Smooth muscle cell of the brain vasculature (primary cell): Measurements from ENCODE around the gene ACTL7B.
"Not testable (repeated sequence)": the region's sequence is repeated elsewhere in the genome, so short reads cannot be mapped to it uniquely, and the experiment has no call there.

Experiments
- DNase-seq: peaks from one replicate; pipeline ENCODE4 v3.0.0-alpha.2; 2012; ENCODE audit warnings: low read depth, low spot score

The ACTL7B gene

DNA sequence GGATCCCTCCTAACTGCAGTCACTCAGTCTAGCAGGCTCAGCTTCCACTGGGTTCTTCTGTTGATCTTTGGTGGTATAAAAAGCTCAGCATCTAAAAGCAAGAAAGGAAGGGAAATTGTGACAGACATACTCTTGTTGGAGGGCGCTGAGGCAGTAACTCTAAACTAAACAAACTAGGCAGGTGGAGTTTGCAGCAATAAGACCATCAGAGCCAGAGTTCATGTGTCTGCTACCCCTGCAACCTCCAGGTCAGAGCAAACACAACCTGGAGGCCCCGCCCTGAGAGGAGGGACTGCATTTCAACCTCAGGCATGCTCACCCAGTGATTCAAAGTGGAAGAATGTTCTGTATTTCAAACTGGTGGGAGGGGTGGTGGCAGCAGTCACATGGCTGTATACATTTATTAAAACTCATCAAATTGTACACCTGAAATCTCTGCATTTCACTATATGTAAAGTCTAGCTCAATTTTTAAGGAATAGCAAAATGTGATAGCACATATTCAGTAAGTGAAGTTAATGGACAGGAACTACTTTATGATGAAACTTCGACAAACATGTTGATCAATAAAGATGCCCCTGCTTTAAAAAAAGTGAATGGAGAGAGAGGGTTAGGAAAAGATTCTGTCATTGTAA, 13.4 kb upstream of the ACTL7B start:
- DNase-seq = no peak

DNA sequence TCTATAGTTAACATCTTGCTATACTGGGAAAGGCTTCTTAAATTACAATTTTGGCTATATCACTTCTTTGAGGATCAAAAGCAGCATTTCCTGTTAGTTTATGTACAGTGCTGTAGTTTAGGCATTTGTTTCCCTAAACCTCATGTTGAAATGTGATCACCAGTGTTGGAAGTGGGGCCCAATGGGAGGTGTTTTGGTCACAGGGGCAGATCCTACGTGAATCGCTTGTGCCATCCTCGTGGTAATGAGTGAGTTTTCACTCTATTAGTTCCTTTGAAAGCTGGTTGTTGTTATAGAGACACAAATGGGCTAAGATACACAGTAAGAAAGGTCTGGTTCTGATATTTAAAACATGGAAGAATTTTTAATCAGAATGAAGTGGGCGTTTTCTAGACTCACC, 12.0 kb upstream of the ACTL7B start:
- no peak for DNase-seq

DNA sequence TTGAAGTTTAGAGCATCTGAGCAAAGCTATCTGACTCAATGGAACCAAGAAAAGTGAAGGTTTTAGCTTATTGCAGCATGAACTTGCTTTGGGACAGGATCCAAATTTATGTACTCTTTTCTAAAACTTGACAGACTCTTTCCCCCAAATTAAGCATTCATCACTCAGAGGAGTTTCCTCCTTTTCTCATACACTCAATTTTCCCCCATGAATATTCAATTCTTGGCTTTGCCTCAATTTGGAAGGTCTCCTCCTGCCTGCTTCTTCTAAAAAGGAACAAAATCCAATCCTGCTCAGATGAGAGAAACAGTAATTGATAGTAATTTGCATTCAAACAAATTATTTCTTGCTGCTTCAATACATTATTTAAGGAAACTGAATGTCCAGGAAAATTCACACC, 11.3 kb upstream of the ACTL7B start:
- DNase-seq = no peak

DNA sequence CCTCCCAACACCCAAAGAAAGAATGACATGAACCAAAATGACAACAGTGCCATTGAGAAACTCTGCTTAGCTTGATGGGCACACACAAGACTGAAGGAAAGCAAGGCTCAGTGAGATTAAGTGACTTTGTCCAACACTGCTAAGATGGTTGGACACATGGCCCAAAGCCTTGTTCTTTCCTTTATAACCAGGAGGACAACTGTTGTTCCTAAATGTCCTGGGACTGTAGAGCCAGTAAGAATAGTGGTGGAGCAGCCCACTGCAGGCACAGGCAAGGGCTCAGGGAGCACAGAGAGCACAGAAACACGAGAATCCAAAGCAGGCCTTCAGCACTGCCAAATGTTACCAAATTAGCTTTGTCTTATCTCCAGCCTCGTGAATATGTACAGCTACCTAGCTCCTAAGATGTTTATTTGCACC, 10.2 kb upstream of the ACTL7B start:
- DNase-seq = no peak

DNA sequence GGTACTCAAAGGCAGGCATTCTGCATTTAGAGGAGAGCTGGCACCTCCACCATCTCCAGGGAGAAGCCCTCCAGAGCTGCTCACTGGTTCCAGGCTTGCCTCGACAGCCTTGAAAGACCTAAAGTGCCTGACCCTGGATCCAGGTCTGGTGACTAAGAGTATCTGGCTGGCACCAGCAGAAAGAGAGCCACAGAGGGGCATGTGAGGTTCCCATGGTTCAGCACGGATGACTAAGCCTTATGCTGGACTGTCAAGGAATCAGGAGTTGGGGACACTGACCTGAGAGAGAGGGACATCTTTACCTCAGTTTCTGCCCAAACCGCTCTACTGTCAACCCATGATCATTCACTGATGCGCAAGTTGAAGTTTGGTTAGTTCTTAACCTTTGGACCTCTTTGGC, 9.3 kb upstream of the ACTL7B start:
- DNase-seq = no peak

DNA sequence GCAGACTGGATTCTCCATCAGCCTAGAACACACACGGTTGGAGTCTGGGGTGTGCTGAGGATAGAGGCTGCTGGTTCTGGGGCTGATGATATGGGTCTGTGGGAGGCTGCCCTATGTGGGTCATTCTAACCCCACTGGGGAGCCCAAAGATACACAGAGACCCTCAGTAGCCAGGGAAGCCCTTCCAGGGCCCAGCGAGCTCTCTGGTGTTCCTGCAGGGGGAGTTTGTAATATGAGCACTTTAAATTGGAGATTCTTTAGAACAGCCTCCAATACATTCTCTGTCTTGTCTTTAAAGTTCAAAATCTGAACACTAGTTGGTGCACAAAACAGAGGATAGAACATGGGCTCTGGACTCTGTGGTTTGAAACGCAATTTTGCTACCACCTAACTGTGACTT, 8.7 kb upstream of the ACTL7B start:
- no peak for DNase-seq

DNA sequence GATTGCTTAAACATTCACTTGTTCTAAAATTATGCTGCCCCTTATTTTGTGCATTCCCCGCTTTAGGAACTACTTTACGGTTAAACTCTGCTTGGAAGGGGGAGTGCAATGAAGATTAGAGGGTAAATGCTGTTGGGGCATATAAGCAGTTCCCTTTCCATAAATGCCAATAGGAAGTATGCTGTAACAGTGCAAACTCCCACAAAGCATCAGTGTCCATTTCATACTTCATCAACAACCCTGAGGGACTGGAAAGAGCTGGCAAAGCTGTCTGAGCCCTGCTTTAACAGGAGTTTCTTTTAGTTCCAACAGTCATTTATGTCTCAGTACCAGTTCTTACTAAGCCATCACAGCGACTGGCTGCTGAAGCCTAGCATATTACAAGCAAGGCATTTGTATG, 8.1 kb upstream of the ACTL7B start:
- DNase-seq = no peak

DNA sequence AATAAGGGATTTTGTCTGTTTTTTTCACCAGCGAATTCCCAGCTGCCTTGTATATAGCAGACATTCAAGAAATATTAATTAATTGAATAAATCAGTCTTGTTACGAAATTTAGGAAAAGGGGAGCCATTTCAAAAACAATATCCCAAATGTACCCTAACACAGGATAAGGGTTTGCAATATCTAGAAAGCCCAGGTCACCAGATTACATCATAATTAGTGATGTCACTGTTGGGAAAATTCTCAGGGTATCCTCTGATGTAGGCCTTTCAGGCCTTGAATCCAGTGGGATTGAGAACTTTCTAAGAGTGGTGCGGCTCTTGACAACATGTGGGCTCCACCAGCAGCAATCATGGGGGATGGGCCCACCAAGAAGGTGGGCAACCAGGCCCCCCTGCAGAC, 6.2 kb upstream of the ACTL7B start, which contains the start of gene ACTL7A:
ACTL7A (plus strand) TSS at position 270 of the 400 bp plus-strand sequence; CDS start at position 327, 57 bp downstream.
- DNase-seq = no peak

DNA sequence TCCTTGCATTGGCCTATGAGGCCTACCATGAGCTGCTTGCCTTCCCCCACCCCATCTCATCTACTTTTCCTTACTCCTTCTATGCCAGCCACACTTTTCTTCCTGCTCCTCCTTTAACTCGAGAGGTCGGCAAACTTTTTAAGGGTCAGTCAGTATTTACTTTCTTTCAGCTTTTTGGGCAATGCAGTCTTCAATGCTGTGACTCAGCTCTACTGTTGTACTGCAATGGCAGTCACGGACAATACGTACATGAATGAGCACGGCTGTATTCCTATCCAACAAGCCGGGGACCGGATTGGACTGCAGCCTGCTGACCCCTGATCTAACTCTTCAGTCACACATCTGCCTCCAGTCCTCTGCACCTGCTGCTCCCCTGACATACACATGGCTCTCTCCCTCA, 5.7 kb upstream of the ACTL7B start:
- DNase-seq = no peak

DNA sequence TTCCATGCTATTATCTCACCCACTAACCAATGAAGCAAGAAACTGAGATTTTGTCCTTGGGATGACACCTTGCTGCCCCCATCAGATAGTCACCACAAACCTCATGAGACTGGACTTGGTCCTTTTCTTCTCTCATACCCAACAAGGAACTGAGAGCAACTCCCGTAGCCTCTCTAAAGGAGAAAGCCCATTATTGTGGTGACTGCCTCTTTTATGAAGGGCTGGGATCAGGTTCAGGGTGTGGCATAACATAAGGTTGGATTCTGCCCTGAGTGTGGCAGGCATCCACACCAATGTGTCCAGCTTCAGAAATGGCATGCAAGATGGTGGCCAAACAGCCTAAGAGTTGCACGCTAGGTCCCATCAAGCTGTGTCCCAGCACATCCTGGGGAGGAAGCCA, 5.0 kb upstream of the ACTL7B start:
- DNase-seq = no peak

DNA sequence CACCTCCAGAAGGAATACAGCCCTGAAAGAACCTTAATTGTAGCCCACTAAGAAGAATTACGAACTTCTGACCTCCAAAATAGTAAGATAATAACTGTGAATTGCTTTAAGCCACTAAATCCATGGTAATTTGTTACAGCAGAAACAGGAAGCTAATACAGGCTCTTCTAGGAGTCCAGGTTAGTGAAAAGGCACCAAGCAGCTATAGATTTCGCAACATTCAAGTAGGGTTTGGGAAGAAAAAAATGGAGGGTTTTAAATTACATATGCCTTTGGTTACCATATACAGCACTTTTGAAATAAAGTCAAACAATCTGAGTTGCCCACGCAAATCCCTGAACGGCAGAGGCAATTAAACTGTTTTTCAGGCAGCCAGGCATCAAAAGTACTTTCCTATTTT, 4.6 kb upstream of the ACTL7B start:
- no peak for DNase-seq

DNA sequence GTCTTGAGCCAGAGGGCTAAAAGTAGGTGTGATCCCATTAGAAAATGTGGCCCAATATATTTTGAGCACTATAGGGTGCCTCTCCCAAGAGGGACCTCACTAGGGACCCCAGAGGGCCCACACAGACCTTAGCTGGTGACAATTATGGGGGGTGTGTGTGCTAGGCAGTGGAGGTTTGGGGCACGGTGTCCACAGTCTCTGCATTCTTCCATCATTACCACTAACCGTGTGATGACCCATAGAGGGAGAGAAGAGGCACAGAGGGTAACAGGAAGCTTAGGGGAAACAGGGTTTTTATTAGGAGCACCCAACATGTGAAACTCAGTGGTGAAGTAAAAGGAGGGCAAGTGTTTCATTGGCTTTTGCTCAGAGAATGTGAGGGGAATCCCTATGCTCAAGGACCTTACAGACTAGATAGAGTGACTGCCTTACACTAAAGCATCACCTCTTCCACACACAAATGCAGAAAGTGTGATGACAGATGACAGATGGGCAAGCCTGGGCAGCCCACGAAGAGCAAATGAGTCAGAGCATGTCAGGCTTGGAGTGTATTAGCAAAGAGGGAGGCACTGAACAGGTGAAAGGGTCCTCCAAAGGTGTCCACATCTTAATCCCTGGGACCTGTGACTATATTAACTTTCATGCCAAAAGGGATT, 3.8 kb upstream of the ACTL7B start:
- no peak for DNase-seq

DNA sequence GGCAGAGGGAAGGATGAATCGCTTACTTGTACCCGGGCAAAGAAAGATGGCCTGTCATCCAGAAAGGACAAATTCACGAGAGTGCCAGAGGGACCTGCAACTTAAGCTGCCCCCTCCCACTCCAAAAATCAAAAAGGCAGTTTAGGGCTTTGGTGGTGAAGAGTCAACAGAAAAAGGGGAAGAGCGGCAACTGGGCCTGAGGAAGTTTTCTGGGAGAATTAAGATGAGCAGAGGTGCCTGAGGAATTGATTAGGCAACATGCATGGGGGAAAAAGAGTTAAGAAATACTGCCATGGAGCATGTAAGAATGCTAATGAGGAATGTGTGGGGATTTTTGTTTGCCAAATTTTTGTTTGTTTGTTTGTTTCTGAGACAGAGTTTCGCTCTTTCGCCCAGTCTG, 1.8 kb upstream of the ACTL7B start:
- no peak for DNase-seq

DNA sequence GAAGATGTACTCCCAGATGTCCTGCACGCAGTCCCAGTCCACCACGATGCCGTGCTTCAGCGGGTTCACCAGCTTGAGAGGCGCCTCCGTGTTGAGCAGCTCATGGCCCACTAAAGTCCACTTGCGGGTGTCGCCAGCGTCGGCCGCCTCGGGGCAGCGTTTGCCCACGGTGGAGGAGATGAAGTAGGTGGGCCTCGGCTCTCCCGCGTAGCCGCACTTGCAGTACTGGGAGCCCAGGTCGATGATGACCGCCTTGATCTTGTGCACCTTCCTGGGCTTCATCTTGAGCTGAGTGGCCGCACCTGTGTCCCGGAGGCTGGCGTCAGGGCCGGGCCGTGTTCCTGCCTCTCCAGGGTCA, 278 bp downstream of the ACTL7B start:
- no peak for DNase-seq

DNA sequence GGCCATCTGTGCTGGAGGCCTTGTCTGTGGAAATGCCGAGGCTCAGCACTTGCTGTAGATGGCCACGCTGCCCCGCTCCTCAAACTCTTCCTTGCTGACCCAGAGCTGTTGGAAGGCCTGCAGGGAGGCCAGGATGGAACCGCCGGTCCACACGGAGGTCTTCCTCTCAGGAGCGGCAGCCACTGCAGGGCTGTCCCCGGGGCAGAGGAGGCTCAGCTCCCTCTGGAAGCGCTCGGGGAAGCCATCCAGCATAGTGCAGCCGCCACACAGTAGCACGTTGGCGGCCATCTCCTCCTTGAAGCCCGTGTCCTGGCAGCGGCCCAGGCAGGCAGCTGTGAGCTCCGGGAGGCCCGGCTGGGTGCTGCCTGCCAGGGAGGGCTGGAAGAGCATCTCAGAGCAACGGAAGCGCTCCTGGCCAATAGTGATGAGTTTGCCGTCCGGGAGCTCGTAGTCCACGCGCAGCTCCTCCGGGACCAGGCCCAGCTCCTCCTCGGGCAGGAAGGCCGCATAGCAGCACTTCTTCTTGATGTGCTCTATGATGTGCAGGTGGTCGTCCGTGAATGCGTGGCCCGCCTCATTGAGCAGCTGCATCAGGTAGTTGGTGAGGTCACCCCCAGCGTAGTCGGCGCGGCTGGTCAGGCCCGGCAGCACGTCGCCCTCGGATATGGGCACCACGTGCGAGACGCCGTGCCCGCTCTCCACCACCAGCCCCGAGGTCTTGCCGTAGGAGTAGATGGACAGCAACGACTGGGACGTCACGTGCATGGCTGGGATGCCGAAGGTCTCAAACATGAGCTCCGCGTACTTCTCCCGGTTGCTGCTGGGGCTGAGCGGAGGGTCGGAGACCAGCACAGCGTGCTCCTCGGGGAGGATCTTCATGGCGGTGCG, 901 bp downstream of the ACTL7B start:
- DNase-seq = no peak

DNA sequence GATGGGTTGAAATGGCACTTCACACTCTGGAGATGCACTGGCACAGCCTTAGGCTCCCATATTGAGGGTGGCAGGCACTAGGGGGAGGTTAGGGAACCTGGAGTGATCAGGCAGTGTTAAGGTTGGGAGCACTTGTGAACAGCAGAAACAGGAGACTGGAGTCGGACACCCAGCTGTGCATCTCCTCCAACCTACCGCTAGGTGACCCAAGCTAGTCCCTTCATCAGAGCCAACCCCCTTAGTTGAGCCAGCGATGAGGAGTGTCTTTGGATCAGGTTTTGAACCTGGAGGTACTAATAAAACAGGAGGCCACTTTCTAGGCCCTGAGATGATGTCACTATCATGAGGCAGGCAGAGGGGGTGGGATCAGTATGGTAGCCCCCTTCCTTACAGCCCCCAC, 1.7 kb downstream of the ACTL7B start:
- DNase-seq = no peak

DNA sequence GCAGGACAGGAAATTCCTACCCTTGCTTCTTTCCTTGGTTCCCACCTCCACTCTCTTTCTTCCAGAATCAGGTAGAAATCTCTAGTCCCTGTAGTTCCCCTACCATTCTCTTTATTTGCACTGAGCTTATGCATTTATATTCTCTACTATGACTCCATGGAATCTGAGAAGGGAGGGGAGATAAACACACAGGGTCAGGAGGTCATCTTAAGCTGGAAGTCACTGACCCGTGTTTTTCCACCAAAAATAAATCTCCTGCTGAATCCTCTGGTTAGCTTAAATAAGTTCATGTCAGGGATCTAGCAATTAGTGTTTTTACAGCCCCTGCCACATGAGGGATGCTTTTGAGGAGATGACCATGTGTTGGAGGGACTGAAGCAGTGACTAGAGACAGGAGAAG, 3.7 kb downstream of the ACTL7B start:
- no peak for DNase-seq

DNA sequence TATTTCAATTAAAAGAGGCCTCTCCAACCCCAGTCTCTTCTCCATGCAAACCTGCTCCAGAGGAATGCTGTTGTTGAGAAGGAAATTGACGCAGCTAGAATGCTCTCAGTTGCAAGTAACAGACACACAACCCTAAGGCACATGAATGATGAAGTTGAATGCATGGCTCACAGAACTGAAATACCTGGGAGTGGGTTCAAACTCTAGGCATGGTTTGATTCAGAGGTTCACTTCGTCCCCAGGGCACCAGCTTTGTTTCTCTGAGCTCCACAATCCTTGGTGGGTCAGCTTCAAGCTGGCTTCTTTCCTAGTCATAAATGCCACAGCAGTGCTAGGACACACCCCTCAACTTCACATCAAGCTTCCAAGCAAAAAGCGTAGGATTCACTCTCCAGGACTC, 4.6 kb downstream of the ACTL7B start:
- DNase-seq = no peak

DNA sequence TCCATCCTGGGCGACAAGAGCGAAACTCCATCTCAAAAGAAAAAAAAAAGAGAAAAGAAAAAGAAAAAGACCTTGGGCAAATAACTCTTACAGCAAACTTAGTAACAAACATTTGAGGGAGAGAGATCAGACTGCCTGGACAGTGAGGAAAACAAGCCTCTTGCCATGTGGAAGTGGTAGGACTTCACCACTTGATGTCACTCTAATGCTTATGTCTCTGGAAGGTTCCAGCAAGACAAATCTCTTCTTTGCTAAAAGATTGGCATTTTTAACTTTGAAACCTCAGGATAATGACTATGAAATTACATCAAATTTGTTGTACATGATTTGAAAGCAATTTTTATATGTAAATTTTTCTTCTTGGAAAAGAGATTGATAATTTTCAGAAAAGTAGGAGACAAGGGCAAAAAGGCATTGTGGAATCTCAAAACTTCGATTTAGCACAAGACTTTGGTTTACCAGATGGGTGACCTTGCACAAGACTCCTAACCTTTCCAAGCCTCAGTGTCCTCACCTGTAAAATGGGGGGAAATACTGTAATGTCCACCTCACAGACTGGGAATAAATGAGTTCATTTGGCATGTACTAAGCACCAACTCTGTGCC, 5.4 kb downstream of the ACTL7B start:
- DNase-seq = no peak

DNA sequence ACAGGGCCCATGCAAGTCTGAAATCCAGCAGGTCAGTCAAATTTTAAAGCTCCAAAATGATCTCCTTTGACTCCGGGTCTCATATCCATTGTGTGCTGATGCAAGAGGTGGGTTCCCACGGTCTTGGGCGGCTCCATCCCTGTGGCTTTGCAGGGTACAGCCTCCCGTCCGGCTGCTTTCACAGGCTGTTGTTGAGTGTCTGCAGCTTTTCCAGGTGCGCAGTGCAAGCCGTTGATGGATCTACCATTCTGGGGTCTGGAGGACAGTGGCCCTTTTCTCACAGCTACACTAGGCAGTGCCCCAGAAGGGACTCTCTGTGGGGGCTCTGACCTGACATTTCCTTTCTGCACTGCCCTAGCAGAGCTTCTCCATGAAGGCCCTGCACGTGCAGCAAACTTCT, 7.5 kb downstream of the ACTL7B start:
- DNase-seq = not testable (repeated sequence)

DNA sequence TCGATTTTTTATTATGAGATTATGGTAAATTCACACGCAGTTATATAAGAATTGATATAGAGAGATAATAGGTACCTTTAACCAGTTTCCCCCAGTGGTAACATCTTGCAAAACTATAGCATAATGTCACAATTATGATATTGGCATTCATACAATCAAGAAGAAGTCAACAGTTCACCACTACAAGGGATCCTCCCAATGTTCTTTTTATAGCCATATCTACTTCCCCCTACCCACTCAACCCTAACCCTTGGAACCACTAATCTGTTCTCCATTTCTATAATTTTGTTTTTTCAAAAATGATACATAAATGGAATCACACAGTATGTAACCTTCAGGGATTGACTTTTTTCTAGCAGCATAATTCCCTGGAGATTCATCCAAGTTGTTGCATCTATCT, 9.8 kb downstream of the ACTL7B start:
- DNase-seq = no peak

DNA sequence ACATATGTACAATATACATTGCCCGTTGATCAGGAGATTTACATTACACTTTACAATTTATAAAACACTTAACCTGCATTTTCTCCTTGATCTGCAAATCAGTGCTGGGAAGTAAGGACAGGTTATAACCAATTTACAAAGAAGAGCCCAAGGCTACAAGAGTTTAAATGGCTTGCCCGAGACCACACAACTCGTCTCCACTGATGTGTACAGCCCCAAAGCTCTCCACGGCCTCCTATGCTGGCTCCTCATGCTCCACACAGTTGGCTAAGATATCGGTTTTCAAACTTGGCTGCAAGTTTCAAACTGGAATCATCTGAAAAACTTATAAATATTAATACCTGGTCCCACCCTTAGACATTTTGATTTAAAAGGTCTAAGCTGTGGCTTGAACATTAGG, 10.3 kb downstream of the ACTL7B start:
- no peak for DNase-seq
